Activated CD4-positive, alpha-beta memory T cell treated with anti-CD3 and anti-CD28 coated beads for 36 hours (primary cell): Measurements from ENCODE around the gene ARPP21. TPM values are rescaled to one million over a fixed set of nuclear protein-coding genes. Genes with fewer than 3 reads are reported as not detected.
"Not testable (repeated sequence)": the region's sequence is repeated elsewhere in the genome, so short reads cannot be mapped to it uniquely, and the experiment has no call there.

Experiments
- CTCF ChIA-PET: fragments of 350-600 bp; sonication (Branson Sonifier 250); formaldehyde crosslinking; loops from one replicate; lab custom pipeline; 2021; ENCODE audit warnings: antibody characterized with exemption, inconsistent platforms; lab: Charles Lee
- POLR2A ChIA-PET: fragments of 350-600 bp; sonication (Branson Sonifier 250); formaldehyde crosslinking; loops from one replicate; lab custom pipeline; 2021; ENCODE audit warnings: antibody characterized with exemption; lab: Charles Lee
- DNase-seq: peaks from one replicate; pipeline ENCODE4 v3.0.0-alpha.2; 2020
- H3K27ac Mint-ChIP-seq: one replicate; pipeline ENCODE4 v1.8.0; 2021; ENCODE audit warnings: mixed read lengths
- H3K27me3 Mint-ChIP-seq: one replicate; pipeline ENCODE4 v1.8.0; 2021; ENCODE audit warnings: mixed read lengths
- H3K36me3 Mint-ChIP-seq: one replicate; pipeline ENCODE4 v1.8.0; 2021; ENCODE audit warnings: mixed read lengths
- H3K4me1 Mint-ChIP-seq: one replicate; pipeline ENCODE4 v1.8.0; 2021; ENCODE audit warnings: low read depth, mixed read lengths
- H3K4me3 Mint-ChIP-seq: one replicate; pipeline ENCODE4 v1.8.0; 2021; ENCODE audit warnings: mild to moderate bottlenecking, mixed read lengths
- H3K9me3 Mint-ChIP-seq: one replicate; pipeline ENCODE4 v1.8.0; 2021; ENCODE audit warnings: mixed read lengths
- intact Hi-C: fragments of 100-400 bp; cut with micrococcal nuclease; formaldehyde crosslinking; loops from one replicate; pipeline ENCODE4 v1.15.1; 2023
- total RNA-seq, 2 experiments: library from RNA; stranded (reverse); gene quantifications; one replicate each; pipeline ENCODE4 v1.2.3, GENCODE V29; 2021

The ARPP21 gene
- total RNA-seq, 2 experiments from 2014 or later, result not detected

DNA sequence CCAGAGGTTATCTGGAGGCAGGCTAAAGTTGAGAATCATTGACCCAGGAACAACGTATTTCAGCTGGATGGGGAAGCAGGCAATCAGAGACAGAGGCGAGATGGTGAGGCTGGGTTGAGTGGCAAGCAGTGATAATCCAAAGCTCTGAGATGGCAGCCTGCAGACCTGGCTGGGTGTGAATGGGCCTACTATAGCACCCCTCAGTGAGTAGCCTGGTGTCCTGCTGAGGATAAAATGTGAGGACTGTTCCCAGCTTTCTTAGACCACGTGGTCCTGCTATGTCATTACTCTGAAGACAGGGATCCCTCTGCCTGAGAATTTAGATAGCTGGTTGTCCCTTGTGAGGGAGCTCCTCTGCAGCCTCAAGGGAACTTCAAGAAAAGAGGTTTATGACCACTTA lies 141.5 kb downstream of the ARPP21 start:
- Mint-ChIP-seq H3K36me3 (no peaks in the 10 kb centered on the region), H3K27me3 (no peaks in the 10 kb centered on the region), H3K4me1 (no peaks in the 10 kb centered on the region), H3K27ac (no peak overlapping the region), H3K4me3 (no peak overlapping the region), H3K9me3 (no peaks in the 10 kb centered on the region)
- ChIA-PET POLR2A (no interaction called here), CTCF (no interaction called here)
- DNase-seq, result no peak
- intact Hi-C loops, result no loop called here

DNA sequence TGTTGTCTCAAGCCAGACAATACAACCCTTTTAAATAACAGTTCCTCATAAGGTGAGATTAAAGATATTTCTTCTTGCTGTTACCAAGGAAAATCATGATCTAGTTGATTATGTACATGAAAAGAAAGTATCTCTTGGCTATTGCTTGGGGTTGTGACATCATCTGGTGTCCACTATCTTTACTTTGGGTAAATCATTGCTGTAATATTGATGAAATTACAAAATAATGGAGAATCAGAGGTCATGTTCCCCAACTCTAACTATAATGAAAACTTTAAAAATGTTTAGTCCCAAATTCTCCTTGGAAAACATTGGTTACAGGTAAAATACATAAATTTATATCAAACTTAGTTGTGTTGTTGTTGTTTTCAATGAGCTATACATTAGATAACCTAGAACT lies 142.2 kb downstream of the ARPP21 start:
- ChIA-PET CTCF (no interaction called here), POLR2A (no interaction called here)
- intact Hi-C loops, result no loop called here
- Mint-ChIP-seq H3K27me3 (no peaks in the 10 kb centered on the region), H3K9me3 (no peaks in the 10 kb centered on the region), H3K4me1 (no peaks in the 10 kb centered on the region), H3K36me3 (no peaks in the 10 kb centered on the region), H3K27ac (no peak overlapping the region), H3K4me3 (no peak overlapping the region)
- no peak for DNase-seq

DNA sequence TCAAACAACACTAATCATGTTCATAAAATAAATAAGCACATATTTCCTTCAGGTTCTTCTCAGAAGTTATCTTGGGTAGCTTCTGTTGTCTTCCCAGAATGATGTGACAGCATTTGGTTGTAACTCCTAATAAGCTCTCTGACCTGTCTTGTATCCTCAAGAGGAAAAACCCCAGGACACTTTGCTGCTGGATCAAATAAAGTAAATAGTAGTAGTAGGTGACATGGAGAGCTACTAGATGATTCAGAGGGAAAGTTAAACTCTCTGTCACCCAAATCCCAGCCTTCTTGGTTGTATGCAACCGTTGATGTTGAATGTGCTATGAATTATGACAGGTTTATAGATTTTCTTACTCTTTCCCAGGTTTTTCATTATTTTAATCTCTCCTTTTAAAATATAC lies 143.0 kb downstream of the ARPP21 start:
- no peaks in the 10 kb centered on the region for H3K36me3 Mint-ChIP-seq
- H3K27me3 Mint-ChIP-seq, result no peaks in the 10 kb centered on the region
- H3K4me1 Mint-ChIP-seq, result no peaks in the 10 kb centered on the region
- no peak overlapping the region for H3K27ac Mint-ChIP-seq
- H3K4me3 Mint-ChIP-seq, result no peak overlapping the region
- no peaks in the 10 kb centered on the region for H3K9me3 Mint-ChIP-seq
- intact Hi-C loops, result no loop called here
- no peak for DNase-seq
- POLR2A ChIA-PET, result no interaction called here
- CTCF ChIA-PET, result no interaction called here

DNA sequence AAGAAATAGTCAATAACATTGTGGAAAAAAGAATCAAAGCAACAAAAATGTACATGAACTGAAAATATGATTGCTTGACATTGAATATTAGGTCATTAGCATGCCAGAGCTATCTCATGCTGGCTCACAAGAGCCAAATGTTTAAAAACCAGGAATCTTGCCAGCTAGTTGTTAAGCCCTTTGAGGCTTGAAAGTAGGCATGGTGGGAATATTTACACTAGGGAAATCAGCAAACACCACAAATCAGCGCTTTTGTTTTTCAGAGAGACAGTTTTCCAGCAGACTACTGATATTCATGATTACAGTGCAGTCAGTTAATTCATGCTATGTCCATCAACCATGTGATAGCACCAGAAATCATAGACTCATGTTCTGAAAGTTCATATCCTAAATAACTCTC lies 144.8 kb downstream of the ARPP21 start:
- no peaks in the 10 kb centered on the region for H3K27me3 Mint-ChIP-seq
- no peak for DNase-seq
- H3K27ac Mint-ChIP-seq, result no peak overlapping the region
- intact Hi-C loops, result no loop called here
- no peaks in the 10 kb centered on the region for H3K36me3 Mint-ChIP-seq
- H3K9me3 Mint-ChIP-seq, result no peaks in the 10 kb centered on the region
- CTCF ChIA-PET, result no interaction called here
- H3K4me3 Mint-ChIP-seq, result no peak overlapping the region
- POLR2A ChIA-PET, result no interaction called here
- no peaks in the 10 kb centered on the region for H3K4me1 Mint-ChIP-seq

DNA sequence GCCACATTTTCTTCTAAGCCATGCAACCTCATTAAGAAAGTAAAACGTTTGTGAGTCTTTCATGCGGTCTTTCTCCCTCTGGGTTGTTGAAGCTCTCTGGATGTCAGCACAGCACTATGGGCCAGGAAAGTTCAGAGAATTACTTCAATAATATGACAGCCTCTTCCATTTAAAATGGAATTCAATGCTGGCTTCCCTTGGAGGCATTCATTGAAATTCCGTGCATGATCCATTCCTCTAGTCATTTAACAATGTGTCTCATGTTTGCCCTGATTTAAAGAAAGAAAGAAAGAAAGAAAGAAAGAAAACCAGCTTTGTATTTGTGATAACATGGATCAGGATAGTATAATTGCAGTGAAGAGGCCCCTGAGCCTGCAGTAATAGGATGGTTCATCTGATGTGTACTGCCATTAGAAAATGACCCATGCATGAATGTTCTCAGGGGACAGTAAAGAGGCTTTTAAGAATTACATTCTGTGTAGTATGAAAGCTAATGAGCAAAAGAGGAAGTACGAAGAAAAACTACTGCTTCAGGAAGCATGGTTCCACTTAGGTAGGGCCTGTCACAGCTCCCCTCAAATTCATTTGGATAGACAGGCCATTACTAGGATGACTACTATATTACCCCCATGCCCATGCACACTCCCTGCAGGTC lies 146.0 kb downstream of the ARPP21 start:
- POLR2A ChIA-PET, result no interaction called here
- H3K4me3 Mint-ChIP-seq, result no peak overlapping the region
- no peak for DNase-seq

DNA sequence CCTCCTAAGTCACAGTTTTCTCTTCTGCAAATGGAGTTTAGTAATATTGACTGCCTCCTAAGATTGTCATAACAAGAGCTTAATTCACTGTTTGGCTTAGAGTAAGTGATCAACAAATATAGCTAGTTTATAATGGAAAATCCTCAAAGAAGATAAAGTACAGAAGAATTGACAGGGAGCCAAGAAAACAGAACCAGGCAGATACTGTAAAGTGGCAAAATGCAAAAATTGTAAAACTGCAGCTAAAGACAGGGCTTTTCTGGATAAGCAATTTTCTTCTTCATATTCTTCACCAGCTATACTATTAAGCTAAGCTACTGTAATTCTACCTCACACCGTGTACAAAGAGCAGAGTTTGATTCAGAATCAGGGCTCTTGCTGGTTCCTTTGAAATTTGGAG lies 148.6 kb downstream of the ARPP21 start:
- ChIA-PET CTCF (no interaction called here), POLR2A (no interaction called here)
- Mint-ChIP-seq H3K9me3 (no peaks in the 10 kb centered on the region), H3K27me3 (no peaks in the 10 kb centered on the region), H3K27ac (no peak overlapping the region), H3K36me3 (no peaks in the 10 kb centered on the region), H3K4me1 (no peaks in the 10 kb centered on the region), H3K4me3 (no peak overlapping the region)
- intact Hi-C loops, result no loop called here
- DNase-seq, result no peak

More for the DNA sequence above, 146.0 kb downstream of the ARPP21 start:
- no peak overlapping the region for H3K27ac Mint-ChIP-seq
- H3K4me1 Mint-ChIP-seq, result no peaks in the 10 kb centered on the region
- H3K9me3 Mint-ChIP-seq, result no peaks in the 10 kb centered on the region
- intact Hi-C loops, result no loop called here
- no peaks in the 10 kb centered on the region for H3K27me3 Mint-ChIP-seq
- no peaks in the 10 kb centered on the region for H3K36me3 Mint-ChIP-seq
- CTCF ChIA-PET, result no interaction called here

DNA sequence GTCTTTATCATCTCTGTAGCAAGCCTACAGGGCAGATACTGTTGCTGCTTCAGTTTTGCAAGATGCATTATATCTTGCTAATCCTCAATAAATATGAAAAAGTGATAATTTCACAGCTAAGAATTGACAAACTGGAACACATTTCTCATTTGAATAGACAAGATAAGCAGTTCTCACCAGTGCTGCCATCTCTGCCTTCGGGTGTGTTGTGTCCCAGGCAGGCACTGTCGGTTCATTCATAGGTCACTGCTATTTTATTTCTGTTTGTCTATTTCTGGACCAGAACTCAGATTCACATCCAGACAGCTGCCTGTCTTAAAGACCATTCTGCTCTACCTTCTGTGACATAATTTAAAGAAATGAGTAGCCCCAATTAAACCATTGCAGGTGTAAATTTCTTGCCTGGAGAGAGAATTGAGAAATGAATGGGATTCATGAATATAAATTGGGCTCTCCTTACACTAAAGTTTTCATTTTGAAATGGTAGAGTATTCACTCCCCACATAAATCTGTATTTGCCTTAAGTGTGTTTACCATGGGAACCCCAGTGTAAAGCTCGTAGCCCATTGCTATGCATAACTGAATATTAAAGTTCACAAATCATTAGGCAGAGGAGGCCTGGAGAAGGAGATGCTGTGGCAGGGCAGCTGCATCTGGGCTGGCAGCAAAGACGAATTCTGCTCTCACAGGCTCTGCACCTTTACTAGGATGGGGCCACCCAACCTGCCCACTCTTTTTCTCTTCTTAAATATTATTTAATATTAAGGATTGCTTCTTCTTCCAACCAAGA lies 149.9 kb downstream of the ARPP21 start:
- DNase-seq, result no peak
- no peaks in the 10 kb centered on the region for H3K27me3 Mint-ChIP-seq
- no peaks in the 10 kb centered on the region for H3K36me3 Mint-ChIP-seq
- H3K9me3 Mint-ChIP-seq, result no peaks in the 10 kb centered on the region
- H3K27ac Mint-ChIP-seq, result no peak overlapping the region
- ChIA-PET POLR2A (no interaction called here), CTCF (no interaction called here)
- intact Hi-C loops, result no loop called here
- no peaks in the 10 kb centered on the region for H3K4me1 Mint-ChIP-seq
- H3K4me3 Mint-ChIP-seq, result no peak overlapping the region

DNA sequence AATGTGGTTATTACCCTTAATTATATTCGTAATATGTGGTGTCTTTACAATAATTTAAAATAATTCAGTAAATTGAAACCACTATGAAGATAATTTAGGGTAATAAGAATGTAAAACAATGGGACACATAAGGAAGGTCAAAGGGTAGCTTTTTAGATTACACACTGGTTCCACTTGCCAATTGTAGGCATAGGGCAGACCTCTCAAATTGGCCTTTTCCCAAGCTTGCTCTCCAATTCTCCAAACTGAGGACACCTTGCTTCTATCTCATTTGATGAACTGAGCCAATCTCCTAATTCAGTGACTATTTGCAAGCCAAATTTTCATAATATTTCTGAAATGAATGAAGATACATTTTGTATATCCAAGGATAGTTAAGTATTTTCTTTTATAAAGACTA lies 151.4 kb downstream of the ARPP21 start:
- Mint-ChIP-seq H3K4me3 (no peak overlapping the region), H3K27me3 (no peaks in the 10 kb centered on the region), H3K27ac (no peak overlapping the region), H3K36me3 (no peaks in the 10 kb centered on the region), H3K4me1 (no peaks in the 10 kb centered on the region), H3K9me3 (no peaks in the 10 kb centered on the region)
- POLR2A ChIA-PET, result no interaction called here
- no peak for DNase-seq
- intact Hi-C loops, result no loop called here
- CTCF ChIA-PET, result no interaction called here

DNA sequence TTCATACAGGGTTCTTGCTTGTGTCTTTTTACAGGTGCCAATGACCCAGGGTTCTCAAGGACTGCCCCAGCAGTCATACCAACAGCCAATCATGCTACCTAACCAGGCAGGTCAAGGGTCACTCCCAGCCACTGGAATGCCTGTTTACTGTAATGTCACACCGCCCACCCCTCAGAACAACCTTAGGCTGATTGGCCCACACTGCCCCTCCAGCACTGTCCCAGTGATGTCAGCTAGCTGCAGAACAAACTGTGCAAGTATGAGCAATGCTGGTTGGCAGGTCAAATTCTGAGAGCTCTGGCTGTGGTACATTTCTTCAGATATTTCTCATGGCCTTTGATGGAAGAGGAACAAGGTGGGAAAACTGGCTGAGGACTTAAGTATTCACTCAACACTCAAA lies 154.3 kb downstream of the ARPP21 start:
- intact Hi-C loops, result no loop called here
- Mint-ChIP-seq H3K27me3 (no peaks in the 10 kb centered on the region), H3K4me3 (no peak overlapping the region), H3K27ac (no peak overlapping the region), H3K9me3 (no peaks in the 10 kb centered on the region), H3K4me1 (no peaks in the 10 kb centered on the region), H3K36me3 (no peaks in the 10 kb centered on the region)
- CTCF ChIA-PET, result no interaction called here
- no peak for DNase-seq
- POLR2A ChIA-PET, result no interaction called here

DNA sequence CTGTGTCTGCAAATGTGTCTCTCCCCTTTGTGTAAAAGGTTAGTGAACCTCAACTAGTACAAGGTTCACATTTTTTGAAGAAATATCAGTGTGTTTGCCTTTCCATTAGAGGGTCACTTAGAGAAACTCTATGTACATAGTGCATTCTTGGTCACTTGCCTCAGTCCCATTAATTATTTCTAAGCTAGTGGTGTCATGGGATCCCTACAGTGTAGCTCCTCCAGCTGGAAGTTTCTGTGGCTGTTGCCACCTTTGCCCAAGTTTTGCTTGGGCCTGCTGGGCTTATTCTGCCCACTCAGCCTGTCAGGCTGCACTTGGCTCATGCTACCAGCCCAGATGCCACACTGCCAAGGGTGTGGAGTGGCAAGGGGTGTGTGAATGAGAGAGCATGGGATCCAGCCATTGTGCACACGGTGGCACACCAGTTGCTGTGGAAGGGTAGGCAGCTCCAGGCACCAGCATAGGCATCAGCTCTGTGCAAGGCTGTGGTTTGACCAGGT lies 161.7 kb downstream of the ARPP21 start:
- CTCF ChIA-PET, result no interaction called here
- Mint-ChIP-seq H3K4me3 (no peak overlapping the region), H3K9me3 (no peaks in the 10 kb centered on the region), H3K27me3 (no peaks in the 10 kb centered on the region), H3K27ac (no peak overlapping the region), H3K4me1 (no peaks in the 10 kb centered on the region), H3K36me3 (no peaks in the 10 kb centered on the region)
- intact Hi-C loops, result no loop called here
- POLR2A ChIA-PET, result no interaction called here
- DNase-seq, result no peak

DNA sequence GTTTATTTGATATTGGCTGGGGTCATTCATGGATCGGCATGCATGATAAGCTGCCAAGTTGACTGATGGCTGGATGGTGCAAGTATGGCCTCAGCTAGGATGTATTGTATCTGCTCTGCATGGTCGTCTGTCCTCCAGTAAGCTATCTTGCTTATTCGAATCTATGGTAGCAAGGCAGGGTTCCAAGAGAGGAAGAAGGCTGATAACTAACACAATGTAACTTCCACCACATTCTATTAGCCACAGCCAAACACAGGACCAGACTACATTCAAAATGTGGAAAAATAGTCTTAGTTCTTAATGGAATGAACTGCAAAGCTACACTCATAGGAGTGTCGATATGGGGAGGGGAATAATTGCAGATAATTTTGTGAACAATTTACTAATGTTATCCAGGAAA lies 175.2 kb downstream of the ARPP21 start:
- CTCF ChIA-PET, result no interaction called here
- DNase-seq, result no peak
- Mint-ChIP-seq H3K27ac (no peak overlapping the region), H3K4me3 (no peak overlapping the region), H3K9me3 (peaks cover 17% of the 10 kb centered on the region), H3K36me3 (no peaks in the 10 kb centered on the region), H3K27me3 (no peaks in the 10 kb centered on the region), H3K4me1 (no peaks in the 10 kb centered on the region)
- intact Hi-C loops, result no loop called here
- POLR2A ChIA-PET, result no interaction called here

DNA sequence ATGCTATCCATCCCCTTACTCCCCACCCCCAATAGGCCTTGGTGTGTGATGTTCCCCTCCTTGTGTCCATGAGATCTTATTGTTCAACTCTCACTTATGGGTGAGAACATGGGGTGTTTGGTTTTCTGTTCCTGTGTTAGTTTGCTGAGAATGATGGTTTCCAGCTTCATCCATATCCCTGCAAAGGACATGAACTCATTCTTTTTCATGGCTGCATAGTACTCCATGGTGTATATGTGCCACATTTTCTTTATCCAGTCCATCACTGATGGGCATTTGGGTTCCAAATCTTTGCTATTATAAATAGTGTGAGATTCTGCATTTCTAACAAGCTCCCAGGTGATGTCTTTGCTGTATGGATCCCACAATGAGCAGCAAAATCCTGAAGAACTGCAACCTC lies 176.5 kb downstream of the ARPP21 start:
- CTCF ChIA-PET, H3K27ac Mint-ChIP-seq: not testable (repeated sequence)

DNA sequence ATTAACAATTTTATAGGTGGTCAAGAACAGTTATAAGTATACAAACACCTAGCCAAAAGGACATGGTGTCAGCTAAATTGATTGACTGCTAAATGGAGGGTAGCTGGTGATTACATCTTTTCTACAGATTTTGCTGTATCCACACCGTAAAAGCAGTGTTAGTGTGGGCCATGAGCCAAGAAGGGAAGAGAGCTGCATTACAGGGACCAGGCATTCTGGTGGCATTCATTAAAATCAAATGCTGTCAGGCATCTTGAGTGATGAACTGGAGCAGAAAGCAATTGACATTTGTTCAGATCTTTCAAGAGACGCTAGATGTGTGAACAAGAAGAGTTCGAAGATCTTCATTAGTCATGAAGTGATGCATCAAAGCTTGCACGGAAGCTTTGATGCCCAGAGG lies 177.9 kb downstream of the ARPP21 start:
- Mint-ChIP-seq H3K36me3 (no peaks in the 10 kb centered on the region), H3K4me3 (no peak overlapping the region), H3K27me3 (no peaks in the 10 kb centered on the region), H3K9me3 (peaks cover 17% of the 10 kb centered on the region), H3K4me1 (no peaks in the 10 kb centered on the region), H3K27ac (no peak overlapping the region)
- CTCF ChIA-PET, result no interaction called here
- no peak for DNase-seq
- intact Hi-C loops, result no loop called here
- POLR2A ChIA-PET, result no interaction called here

More for the DNA sequence above, 176.5 kb downstream of the ARPP21 start:
- POLR2A ChIA-PET, intact Hi-C loops, H3K36me3 Mint-ChIP-seq, H3K4me3 Mint-ChIP-seq, H3K4me1 Mint-ChIP-seq, H3K27me3 Mint-ChIP-seq, DNase-seq: not testable (repeated sequence)
- peaks cover 17% of the 10 kb centered on the region for H3K9me3 Mint-ChIP-seq
